GM21390 (cell line): Measurements from ENCODE around the gene CTRL.
"Not testable (repeated sequence)": the region's sequence is repeated elsewhere in the genome, so short reads cannot be mapped to it uniquely, and the experiment has no call there.

ENCODE experiments used
- ATAC-seq: cut with Tn5 transposase; IDR thresholded peaks from one replicate; pipeline ENCODE4 v1.9.1; 2021; ENCODE audit not compliant: unreplicated experiment

The CTRL gene

GRCh38 chr16:67927131-67927941 is 4.3 kb downstream of the CTRL start:
- ATAC-seq: no peak

GRCh38 chr16:67926181-67926750 is 5.4 kb downstream of the CTRL start:
- ATAC-seq: no peak

- ATAC-seq: no peak
Observed at GRCh38 chr16:67924140-67924906, 7.3 kb downstream of the CTRL start.

- ATAC-seq: no peak
Observed at GRCh38 chr16:67923414-67924116, 8.1 kb downstream of the CTRL start.

GRCh38 chr16:67922740-67923139 is 8.9 kb downstream of the CTRL start:
- ATAC-seq: no peak

- no peak for ATAC-seq
Observed at GRCh38 chr16:67922221-67922620, 9.4 kb downstream of the CTRL start.

GRCh38 chr16:67919622-67920221 is 11.9 kb downstream of the CTRL start:
- no peak for ATAC-seq

GRCh38 chr16:67917852-67918236 is 13.8 kb downstream of the CTRL start:
- ATAC-seq: no peak

GRCh38 chr16:67917140-67917851 is 14.4 kb downstream of the CTRL start:
- ATAC-seq: no peak

GRCh38 chr16:67915831-67916723 is 15.6 kb downstream of the CTRL start:
- ATAC-seq: no peak

- not testable (repeated sequence) for ATAC-seq
Observed at GRCh38 chr16:67915496-67915769, 16.2 kb downstream of the CTRL start.

- no peak for ATAC-seq
Observed at GRCh38 chr16:67914758-67915495, 16.7 kb downstream of the CTRL start.

- no peak for ATAC-seq
Observed at GRCh38 chr16:67910158-67910557, 21.5 kb downstream of the CTRL start.

- ATAC-seq: no peak
Observed at GRCh38 chr16:67909056-67909742, 22.5 kb downstream of the CTRL start.

- no peak for ATAC-seq
Observed at GRCh38 chr16:67907397-67908180, 24.1 kb downstream of the CTRL start.

GRCh38 chr16:67902831-67903230 is 28.8 kb downstream of the CTRL start:
- ATAC-seq: no peak

- no peak for ATAC-seq
Observed at GRCh38 chr16:67901734-67902133, 29.9 kb downstream of the CTRL start.

- no peak for ATAC-seq
Observed at GRCh38 chr16:67897231-67897630, 34.4 kb downstream of the CTRL start.
